WERI-Rb-1 (cell line): ENCODE measurements around the gene STEAP1B.

Experiments
- DNase-seq: peaks from one replicate; pipeline ENCODE4 v3.0.0-alpha.2; 2020
- H3K27ac ChIP-seq: fragments of 250-450 bp; sonication (Bioruptor Pico); 2 replicates; pipeline ENCODE4 v1.5.1; 2020; ENCODE audit warnings: mild to moderate bottlenecking, moderate library complexity
- H3K27me3 ChIP-seq: fragments of 250-450 bp; sonication (Bioruptor Pico); 2 replicates; pipeline ENCODE4 v1.5.1; 2021; ENCODE audit warnings: mild to moderate bottlenecking, low read depth, moderate library complexity; ENCODE audit not compliant: insufficient read depth, severe bottlenecking
- H3K36me3 ChIP-seq: fragments of 250-450 bp; sonication (Bioruptor Pico); 2 replicates; pipeline ENCODE4 v1.5.1; 2020; ENCODE audit warnings: mild to moderate bottlenecking, moderate library complexity
- H3K4me3 ChIP-seq: 2 replicates; pipeline ENCODE4 v1.5.1; 2011; ENCODE audit warnings: low read depth, mild to moderate bottlenecking, control low read depth, low read length
- H3K9me3 ChIP-seq: fragments of 250-450 bp; sonication (Bioruptor Pico); 2 replicates; pipeline ENCODE4 v1.5.1; 2021; ENCODE audit warnings: mild to moderate bottlenecking, moderate library complexity; ENCODE audit not compliant: severe bottlenecking
- TF ChIP-seq, protein P1 (sequence below): IDR thresholded peaks from 2 replicates; pipeline ENCODE4 v1.5.1; 2011; ENCODE audit warnings: low read depth, mild to moderate bottlenecking, control low read depth, inconsistent platforms, low read length

STEAP1B gene

DNA sequence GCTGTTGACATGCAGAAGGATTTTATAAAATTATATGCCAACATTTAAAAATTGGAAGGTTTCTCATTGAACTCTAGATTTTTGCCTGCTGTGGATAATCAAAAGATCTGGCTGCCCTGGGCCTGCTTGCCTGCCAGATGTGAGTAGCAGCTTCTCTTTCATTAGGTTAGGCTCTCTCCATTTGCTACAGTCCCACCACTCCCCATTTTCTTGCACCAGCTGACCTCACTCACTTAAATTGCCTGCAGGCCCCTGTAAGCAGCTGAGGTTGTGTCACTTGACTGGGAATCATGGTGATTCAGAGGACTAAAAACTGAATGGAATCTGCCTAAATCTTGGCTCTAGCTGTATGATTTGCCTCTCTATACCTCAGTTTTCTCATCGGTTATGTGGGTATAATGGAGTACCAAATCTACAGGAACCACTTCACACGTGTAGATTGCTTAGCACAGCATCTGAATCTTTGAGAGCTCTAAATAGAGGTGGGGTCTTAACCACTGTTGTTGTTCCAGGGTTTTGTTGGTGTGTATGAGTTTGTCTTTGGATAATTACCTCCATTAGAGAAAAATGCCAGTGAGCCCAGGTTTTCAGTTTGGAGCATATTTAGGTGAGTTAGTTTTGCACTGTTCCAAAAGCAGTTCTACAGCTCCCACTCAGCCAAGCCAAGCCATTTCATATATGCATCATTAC lies 124.5 kb downstream of the STEAP1B start:
- no peaks in the 10 kb centered on the region for H3K36me3 ChIP-seq
- H3K9me3 ChIP-seq = no peaks in the 10 kb centered on the region
- no peak overlapping the region for H3K27ac ChIP-seq
- TF ChIP-seq, protein P1, sequence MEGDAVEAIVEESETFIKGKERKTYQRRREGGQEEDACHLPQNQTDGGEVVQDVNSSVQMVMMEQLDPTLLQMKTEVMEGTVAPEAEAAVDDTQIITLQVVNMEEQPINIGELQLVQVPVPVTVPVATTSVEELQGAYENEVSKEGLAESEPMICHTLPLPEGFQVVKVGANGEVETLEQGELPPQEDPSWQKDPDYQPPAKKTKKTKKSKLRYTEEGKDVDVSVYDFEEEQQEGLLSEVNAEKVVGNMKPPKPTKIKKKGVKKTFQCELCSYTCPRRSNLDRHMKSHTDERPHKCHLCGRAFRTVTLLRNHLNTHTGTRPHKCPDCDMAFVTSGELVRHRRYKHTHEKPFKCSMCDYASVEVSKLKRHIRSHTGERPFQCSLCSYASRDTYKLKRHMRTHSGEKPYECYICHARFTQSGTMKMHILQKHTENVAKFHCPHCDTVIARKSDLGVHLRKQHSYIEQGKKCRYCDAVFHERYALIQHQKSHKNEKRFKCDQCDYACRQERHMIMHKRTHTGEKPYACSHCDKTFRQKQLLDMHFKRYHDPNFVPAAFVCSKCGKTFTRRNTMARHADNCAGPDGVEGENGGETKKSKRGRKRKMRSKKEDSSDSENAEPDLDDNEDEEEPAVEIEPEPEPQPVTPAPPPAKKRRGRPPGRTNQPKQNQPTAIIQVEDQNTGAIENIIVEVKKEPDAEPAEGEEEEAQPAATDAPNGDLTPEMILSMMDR = no peak
- no peaks in the 10 kb centered on the region for H3K27me3 ChIP-seq
- no peak overlapping the region for H3K4me3 ChIP-seq
- no peak for DNase-seq

DNA sequence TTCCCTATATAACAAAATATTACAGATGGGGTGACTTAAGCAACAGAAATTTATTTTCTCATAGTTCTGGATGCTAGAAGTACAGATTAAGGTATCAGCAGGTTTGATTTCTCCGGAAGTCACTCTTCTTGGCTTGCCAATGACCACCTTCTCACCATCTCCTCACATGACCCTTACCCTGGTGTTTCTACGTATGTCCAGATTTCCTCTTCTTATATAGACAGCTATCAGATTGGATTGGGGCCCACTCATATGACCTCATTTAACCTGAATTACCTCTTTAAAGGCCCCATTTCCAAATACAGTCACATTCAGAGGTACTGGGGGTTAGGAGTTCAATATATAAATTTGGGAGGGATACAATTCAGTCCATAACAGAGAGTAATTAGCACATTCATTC lies 126.1 kb downstream of the STEAP1B start:
- DNase-seq = no peak
- TF ChIP-seq, protein P1 = no peak
- H3K27ac ChIP-seq = no peak overlapping the region

DNA sequence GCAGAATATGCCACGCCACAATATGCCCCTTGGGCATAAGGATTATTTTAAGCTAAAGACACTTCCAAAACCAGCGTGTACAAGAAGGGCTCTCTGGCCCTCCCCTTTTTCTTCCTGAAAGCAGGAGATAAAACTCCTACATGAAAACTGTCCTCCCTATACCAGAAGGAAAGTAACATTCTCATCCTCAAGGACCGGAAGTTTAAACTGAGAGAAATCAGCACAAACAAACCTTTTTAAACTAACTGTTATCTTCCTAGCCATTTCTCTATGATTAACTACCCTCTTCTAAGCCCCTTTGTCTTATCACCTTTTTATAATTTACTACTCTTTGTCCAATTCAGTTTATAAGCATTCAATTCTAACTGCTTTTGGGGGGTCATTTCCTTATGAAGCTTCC lies 126.6 kb downstream of the STEAP1B start:
- TF ChIP-seq, protein P1 = no peak
- no peaks in the 10 kb centered on the region for H3K36me3 ChIP-seq
- H3K9me3 ChIP-seq = no peaks in the 10 kb centered on the region
- H3K27me3 ChIP-seq = no peaks in the 10 kb centered on the region
- no peak overlapping the region for H3K27ac ChIP-seq
- no peak for DNase-seq
- no peak overlapping the region for H3K4me3 ChIP-seq

More for the DNA sequence above, 126.1 kb downstream of the STEAP1B start:
- H3K27me3 ChIP-seq = no peaks in the 10 kb centered on the region
- H3K9me3 ChIP-seq = no peaks in the 10 kb centered on the region
- H3K36me3 ChIP-seq = no peaks in the 10 kb centered on the region
- H3K4me3 ChIP-seq = no peak overlapping the region

DNA sequence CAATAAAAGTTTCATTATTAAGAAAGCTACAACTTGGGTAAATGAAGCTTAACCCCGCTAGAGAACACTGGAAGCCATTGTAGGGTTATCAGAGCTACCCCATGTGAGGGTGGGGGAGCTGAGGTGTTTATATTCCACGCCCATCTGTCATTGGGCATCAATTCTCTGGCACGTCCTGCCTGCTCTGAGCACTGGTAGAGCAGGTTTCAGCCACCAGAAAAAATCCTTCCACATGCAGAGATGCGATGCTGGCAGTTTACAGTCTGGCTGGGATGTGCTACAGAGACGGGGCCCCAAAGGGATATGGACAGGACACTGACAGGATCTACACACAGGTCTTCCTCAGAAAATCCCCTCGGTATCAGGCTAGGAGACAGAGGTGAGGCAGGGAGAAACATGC lies 127.1 kb downstream of the STEAP1B start:
- H3K27me3 ChIP-seq = no peaks in the 10 kb centered on the region
- DNase-seq = no peak
- H3K9me3 ChIP-seq = no peaks in the 10 kb centered on the region
- H3K27ac ChIP-seq = no peak overlapping the region
- H3K36me3 ChIP-seq = no peaks in the 10 kb centered on the region
- no peak overlapping the region for H3K4me3 ChIP-seq
- TF ChIP-seq, protein P1 = no peak

DNA sequence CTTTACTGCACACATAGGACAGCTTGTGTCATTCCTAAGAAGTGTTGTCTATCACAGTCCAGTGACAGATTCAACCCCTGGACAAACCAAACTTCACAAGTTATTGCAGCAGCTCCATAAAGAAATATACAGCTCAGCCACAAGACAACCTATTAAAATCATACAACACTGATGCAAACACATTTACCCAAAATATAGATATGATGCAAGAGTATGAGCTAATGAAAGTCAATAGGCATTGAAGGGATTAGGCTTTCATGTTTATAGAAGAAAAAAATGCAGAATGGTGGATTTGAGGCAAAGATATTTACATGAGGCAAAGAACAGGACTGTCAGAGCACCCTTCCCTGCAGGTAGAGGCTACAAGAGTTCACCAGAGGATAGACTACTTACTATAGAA lies 128.1 kb downstream of the STEAP1B start:
- Histone ChIP-seq H3K36me3 (no peaks in the 10 kb centered on the region), H3K4me3 (no peak overlapping the region), H3K27me3 (no peaks in the 10 kb centered on the region), H3K9me3 (no peaks in the 10 kb centered on the region), H3K27ac (peak overlapping the region; percentile 59)
- TF ChIP-seq, protein P1 = no peak
- DNase-seq = no peak
